Measurements from ENCODE around the gene IKZF3.
"Not testable (repeated sequence)": the region's sequence is repeated elsewhere in the genome, so short reads cannot be mapped to it uniquely, and the experiment has no call there.

The IKZF3 gene

DNA sequence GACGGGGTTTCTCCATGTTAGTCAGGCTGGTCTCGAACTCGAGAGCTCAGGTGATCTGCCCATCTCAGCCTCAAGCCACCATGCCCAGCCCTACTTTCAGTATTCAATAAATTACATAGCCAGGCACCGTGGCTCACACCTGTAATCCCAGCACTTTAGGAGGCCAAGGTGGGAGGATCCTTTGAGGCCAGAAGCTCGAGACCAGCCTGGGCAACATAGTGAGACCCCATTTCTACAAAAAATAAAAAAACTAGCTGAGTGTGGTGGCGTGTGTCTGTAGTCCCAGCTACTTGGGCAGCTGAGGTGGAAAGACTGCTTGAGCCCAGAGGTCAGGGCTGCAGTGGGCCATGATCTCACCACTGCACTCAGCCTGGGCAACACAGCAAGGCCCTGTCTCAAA, 142.0 kb downstream of the IKZF3 start:
- no peak for DNase-seq (ENCODE audit: low read depth in 2 of 3, low spot score in 1 of 3)

DNA sequence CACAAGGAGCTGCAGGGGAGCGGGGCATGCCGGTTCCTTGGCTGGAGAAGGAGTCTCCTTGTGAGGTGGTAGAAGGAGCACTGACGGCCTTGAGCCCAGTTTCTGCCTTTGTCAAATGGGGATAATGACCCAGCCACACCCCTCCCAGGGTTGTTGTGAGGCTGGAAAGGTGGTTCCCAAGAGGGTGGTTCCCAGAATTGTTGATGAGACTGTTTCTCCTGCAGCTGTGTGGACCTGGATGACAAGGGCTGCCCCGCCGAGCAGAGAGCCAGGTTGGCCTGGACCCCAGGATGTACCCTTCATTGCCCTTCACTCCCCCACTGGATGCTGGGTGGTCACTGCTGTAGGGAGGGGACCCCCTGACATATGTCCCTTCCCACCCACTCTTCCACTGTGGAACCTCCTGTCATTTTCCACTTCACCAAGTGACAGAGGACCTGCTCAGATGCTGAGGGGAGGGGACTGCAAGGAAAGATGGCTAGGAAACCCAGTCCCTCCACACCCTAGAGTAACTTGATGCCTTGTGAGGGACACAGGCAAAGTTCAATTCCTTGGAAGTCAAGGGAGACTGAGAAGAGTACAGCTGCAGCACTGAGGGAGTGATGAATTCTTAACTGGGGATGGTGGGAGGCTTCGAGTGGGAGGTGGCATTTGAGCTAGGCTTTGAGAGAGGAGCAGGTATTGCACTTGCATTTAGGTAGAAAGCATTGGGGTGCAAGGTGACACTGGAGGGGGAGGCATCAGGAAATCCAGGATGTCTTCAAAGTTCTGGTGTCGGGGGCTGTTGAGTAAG, 144.4 kb downstream of the IKZF3 start:
- no peak for DNase-seq (ENCODE audit: low read depth in 2 of 3, low spot score in 1 of 3)

DNA sequence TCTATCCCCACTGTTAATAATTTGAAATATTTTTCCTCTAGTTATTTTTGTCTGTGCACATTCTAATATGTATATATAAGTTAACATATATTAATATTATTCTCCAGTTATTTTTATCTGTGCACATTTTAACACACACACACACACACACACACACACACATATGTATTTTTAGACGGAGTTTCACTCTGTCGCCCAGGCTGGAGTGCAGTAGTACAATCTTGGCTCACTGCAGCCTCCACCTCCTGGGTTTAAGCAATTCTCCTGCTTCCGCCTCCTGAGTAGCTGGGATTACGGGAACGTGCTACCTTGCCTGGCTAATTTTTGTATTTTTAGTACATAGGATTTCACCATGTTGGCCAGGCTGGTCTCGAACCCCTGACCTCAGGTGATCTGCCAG, 146.5 kb downstream of the IKZF3 start:
- DNase-seq (ENCODE audit: low read depth in 2 of 3, low spot score in 1 of 3): no peak

DNA sequence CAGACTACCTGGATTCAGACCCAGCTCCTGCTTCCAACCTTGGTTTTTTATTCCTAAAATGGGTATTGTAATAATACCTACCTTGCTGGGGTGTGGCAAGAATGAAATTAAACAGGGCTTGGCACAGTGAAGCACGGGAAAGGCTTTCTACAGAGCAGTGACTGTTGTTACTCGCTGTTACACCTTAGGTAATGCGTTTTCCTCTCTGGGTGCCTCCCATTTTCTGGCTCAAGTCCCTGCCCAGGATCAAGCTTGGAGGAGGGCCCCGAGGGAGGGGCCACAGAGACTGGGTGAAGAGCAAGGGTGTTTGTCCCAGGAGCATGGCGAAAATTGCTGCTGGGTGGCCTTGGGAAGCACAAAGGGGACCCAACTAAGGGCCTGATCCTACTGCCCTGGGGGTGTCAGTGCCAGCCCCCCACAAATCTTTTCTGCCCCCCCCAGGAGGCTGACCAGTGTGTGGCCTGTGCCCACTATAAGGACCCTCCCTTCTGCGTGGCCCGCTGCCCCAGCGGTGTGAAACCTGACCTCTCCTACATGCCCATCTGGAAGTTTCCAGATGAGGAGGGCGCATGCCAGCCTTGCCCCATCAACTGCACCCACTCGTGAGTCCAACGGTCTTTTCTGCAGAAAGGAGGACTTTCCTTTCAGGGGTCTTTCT, 147.1 kb downstream of the IKZF3 start:
- DNase-seq (ENCODE audit: low read depth in 2 of 3, low spot score in 1 of 3): no peak

DNA sequence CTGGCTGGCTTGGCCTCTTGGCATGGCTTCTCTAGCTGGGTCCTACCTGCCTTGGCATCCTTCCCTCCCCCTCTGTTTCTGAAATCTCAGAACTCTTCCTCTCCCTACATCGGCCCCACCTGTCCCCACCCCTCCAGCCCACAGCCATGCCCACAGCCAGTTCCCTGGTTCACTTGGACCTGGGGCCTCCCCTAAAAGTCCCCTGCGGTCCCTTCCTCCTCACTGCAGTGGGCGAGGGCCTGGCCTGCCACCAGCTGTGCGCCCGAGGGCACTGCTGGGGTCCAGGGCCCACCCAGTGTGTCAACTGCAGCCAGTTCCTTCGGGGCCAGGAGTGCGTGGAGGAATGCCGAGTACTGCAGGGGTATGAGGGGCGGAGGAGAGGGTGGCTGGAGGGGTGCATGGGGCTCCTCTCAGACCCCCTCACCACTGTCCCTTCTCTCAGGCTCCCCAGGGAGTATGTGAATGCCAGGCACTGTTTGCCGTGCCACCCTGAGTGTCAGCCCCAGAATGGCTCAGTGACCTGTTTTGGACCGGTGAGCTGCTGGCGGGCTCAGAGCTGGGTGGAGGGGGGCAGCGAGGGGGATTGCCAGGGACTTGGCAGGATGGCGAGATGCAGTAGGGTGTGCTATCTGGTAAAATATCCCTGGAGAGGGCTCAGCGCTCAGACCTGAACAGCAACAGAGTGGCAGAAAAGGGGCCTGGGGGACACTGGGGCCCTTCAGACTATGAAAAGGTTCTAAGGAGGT, 147.9 kb downstream of the IKZF3 start:
- no peak for DNase-seq (ENCODE audit: low read depth in 2 of 3, low spot score in 1 of 3)

DNA sequence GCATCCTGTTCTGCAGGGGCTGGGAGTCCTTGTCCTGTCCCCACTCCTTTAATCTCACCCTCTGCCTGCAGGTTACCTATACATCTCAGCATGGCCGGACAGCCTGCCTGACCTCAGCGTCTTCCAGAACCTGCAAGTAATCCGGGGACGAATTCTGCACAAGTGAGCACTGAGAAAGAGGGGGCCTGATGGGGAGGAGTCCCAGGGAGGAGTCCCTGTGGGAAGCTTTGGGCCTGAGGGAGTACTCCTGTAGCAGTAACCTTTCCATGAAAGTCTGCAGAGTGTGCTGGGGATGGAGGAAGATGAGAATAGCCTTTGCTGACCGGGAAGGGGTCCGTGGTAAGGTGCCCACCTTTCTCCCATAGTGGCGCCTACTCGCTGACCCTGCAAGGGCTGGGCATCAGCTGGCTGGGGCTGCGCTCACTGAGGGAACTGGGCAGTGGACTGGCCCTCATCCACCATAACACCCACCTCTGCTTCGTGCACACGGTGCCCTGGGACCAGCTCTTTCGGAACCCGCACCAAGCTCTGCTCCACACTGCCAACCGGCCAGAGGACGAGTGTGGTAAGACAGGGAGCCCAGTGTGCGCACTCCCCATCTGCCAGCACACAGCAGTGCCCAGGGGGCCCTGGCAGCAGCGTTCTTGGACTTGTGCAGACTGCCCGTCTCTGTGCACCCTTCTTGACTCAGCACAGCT, 148.6 kb downstream of the IKZF3 start:
- DNase-seq (ENCODE audit: low read depth in 2 of 3, low spot score in 1 of 3): no peak

DNA sequence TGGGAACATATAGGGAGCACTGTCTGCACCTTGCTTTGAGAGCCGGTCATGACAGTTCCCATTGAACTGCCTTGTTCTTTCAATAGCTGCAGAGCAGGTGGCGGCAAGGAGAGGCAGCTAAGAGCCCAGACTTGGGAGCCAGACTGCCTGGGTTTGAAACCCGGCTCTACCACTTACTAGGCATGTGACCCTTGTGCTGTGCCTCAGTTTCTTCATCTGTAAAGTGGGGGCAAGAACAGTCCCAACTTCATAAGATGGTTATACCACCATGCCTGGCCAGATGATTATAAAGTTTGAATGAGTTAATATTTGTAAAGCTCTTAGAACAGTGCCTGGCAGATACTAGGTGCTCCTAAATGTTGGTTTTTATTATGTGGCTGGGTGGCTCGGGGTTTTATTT, 149.9 kb downstream of the IKZF3 start:
- no peak for DNase-seq (ENCODE audit: low read depth in 2 of 3, low spot score in 1 of 3)

DNA sequence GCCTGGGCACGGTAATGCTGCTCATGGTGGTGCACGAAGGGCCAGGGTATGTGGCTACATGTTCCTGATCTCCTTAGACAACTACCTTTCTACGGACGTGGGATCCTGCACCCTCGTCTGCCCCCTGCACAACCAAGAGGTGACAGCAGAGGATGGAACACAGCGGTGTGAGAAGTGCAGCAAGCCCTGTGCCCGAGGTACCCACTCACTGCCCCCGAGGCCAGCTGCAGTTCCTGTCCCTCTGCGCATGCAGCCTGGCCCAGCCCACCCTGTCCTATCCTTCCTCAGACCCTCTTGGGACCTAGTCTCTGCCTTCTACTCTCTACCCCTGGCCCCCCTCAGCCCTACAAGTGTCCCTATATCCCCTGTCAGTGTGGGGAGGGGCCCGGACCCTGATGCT, 152.3 kb downstream of the IKZF3 start:
- no peak for DNase-seq (ENCODE audit: low read depth in 2 of 3, low spot score in 1 of 3)

DNA sequence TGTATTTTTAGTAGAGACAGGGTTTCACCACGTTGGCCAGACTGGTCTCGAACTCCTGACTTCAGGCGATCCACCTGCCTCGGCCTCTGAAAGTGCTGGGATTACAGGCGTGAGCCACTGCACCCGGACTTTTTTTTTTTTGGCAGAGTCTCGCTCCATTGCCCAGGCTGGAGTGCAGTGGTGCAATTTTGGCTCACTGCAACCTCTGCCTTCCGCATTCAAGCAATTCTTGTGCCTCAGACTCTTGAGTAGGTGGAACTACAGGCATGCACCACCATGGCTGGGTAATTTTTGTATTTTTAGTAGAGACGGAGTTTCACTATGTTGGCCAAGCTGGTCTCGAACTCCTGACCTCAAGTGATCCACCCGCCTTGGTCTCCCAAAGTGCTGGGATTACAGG, 153.0 kb downstream of the IKZF3 start:
- DNase-seq (ENCODE audit: low read depth in 2 of 3, low spot score in 1 of 3): not testable (repeated sequence)

DNA sequence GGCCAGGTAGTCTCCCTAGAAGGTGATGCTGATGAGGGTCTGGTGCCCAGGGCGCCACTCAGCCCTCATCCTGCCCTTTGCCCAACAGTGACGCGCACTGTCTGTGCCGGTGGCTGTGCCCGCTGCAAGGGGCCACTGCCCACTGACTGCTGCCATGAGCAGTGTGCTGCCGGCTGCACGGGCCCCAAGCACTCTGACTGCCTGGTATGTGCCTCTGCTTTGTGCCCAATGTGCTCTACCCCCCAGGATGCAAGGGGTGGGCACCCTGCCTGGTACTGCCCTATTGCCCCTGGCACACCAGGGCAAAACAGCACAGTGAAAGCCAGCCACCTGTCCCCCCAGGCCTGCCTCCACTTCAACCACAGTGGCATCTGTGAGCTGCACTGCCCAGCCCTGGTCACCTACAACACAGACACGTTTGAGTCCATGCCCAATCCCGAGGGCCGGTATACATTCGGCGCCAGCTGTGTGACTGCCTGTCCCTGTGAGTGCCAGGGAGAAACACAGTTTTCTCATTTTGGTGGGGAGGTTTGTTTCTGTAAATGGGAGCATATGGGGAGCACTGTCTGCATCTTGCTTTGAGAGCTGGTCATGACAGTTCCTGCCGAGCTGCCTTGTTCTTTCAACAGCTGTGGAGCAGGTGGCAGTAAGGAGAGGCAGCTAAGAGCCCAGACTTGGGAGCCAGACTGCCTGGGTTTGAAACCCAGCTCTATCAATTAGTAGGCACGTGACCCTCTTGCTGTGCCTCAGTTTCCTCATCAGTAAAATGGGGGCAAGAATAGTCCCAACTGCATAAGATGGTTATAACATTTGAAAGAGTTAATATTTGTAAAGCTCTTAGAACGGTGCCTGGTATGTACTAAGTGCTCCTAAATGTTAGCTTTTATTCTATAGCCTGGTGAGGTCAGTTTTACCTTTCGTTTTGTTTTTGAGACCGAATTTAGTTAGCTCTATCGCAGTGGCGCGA, 153.8 kb downstream of the IKZF3 start:
- no peak for DNase-seq (ENCODE audit: low read depth in 2 of 3, low spot score in 1 of 3)

DNA sequence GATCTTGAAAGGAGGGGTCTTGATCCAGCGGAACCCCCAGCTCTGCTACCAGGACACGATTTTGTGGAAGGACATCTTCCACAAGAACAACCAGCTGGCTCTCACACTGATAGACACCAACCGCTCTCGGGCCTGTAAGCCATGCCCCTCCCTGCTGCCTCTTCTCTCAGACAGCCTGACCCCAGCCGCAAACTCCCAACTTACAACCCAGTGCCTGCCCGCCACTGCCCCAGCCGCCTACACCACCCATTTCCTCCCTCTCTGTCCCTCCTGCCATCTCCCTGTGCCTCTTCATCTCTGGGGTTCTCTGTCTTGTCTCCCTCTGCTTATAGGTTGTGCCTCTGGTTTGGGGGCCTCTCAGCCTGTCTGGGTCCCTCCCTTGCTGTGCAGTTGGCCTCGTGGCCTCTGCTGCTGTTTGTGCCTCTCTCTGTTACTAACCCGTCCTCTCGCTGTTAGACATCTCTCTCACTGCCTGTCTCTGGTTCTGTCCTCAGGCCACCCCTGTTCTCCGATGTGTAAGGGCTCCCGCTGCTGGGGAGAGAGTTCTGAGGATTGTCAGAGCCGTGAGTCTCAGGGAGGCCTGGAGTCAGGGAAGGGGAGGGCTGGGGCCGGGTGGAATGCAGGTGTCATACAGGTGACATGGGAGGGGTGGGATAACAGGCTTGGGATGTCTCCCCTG, 154.7 kb downstream of the IKZF3 start:
- DNase-seq (ENCODE audit: low read depth in 2 of 3, low spot score in 1 of 3): no peak
